ENCODE data around the gene BSN.
"Not testable (repeated sequence)": the region's sequence is repeated elsewhere in the genome, so short reads cannot be mapped to it uniquely, and the experiment has no call there.

The BSN gene

GRCh38 chr3:49690856-49691255 is 136.6 kb downstream of the BSN start:
- in situ Hi-C loops (cut with MboI; ENCODE audit: low sequenced_read_pairs), result not testable (repeated sequence)

DNA sequence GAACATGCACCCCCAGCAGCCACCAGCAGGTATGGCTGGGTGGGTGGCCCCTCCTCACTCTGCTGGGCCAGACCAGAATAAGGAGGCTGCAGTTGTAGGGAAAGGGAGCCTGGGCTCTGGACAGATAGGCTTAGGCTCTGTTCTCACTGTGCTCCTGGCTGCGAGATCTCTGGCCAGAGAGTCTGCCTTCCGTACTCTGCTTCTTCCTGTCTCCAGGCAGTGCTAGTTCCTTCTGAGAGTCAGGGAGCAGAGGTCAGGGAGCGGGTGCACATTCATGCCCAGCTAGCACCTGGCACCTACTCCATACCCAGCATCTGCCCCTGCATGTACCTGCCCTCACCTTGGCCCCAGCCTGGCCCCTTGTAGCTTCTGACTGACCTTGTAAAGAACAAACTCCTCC is 137.2 kb downstream of the BSN start:
- in situ Hi-C loops (cut with MboI; ENCODE audit: low sequenced_read_pairs), result not testable (repeated sequence)

- in situ Hi-C loops (cut with MboI; ENCODE audit: low sequenced_read_pairs), result not testable (repeated sequence)
Observed at GRCh38 chr3:49694409-49695070, 140.3 kb downstream of the BSN start.

GRCh38 chr3:49695350-49696015 is 141.2 kb downstream of the BSN start:
- in situ Hi-C loops (cut with MboI; ENCODE audit: low sequenced_read_pairs), result not testable (repeated sequence)

- in situ Hi-C loops (cut with MboI; ENCODE audit: low sequenced_read_pairs), result no loop called here
Observed at GRCh38 chr3:49699281-49699979, 145.2 kb downstream of the BSN start.

DNA sequence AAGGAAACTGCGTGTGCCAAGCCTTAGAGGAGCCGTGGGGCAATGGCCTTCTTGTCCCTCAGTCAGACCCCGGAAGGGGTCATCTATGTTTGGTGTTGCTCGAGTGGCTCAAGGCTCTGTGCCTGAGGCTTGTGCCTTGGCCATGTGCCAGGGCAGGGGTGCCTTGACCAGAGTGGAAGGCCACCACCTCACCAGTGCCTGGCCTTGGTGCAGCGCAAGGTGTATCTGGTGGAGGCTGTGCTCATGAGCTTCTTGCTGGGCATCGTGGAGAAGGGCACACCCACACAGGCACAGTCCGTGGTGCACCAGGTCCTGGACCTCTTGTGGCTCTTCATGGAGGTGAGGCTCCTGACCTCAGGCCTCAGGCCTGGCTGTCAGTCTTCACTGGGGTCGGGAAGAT is 145.7 kb downstream of the BSN start:
- in situ Hi-C loops (cut with MboI; ENCODE audit: low sequenced_read_pairs), result no loop called here

- in situ Hi-C loops (cut with MboI; ENCODE audit: low sequenced_read_pairs), result no loop called here
Observed at GRCh38 chr3:49700453-49701128, 146.3 kb downstream of the BSN start.

GRCh38 chr3:49701388-49702077 is 147.3 kb downstream of the BSN start:
- in situ Hi-C loops (cut with MboI; ENCODE audit: low sequenced_read_pairs), result no loop called here

DNA sequence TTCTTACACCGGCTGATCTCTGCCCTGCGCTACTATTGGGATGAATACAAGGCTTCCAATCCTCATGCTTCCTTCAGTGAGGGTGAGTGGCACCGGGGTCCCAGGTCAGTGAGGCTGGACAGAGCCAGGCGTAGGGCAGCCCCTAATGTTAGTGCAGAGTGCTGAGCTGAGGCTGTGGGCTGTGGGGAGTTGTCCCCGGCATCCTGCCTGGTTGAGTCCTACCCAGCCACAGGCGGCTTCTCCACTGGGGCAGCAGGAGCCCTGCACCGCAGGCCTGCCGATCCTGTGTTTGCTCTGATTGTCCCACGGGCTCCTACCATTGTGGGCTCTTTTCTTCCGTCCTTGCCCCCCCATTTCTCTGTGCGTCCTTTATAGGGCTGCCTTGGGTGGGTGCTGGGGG is 148.4 kb downstream of the BSN start:
- in situ Hi-C loops (cut with MboI; ENCODE audit: low sequenced_read_pairs), result no loop called here

- in situ Hi-C loops (cut with MboI; ENCODE audit: low sequenced_read_pairs), result no loop called here
Observed at GRCh38 chr3:49703443-49703927, 149.2 kb downstream of the BSN start.

DNA sequence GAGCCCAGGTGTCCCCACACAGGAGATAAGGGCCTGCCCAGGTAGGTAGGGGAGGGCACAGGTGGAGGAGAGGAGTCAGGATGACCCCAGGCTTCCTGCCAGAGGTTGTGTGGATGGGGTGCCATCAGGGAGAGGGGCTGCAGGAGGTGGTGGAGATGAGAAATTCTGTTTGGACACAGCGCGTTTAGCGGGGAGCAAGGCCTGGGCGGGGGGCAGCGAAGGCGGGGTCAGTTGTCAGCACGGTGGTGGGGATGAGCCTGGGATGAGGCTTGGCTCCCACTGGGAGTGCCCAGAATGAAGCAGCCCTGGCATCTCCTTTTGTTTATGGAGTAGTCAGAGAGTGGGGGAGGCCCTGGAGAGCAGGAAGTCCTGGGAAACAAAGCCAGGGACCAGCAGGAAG is 149.7 kb downstream of the BSN start:
- in situ Hi-C loops (cut with MboI; ENCODE audit: low sequenced_read_pairs), result no loop called here

DNA sequence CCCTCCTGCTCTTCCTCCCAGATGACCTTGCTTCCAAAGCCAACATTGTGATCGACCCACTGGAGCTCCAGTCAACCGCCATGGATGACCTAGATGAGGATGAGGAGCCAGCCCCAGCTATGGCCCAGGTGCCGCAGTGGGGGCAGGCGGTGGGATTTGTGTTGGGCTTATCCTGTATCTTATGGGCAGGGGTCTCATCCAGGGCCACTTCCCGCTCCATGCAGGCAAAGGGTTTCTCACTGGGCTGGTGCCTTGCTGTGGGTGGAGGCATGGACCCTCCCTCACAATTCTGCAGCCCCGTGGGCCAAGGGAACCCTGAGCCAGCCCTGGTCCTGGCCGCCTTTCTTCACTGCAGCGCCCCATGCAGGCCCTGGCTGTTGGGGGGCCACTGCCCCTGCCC is 150.4 kb downstream of the BSN start:
- in situ Hi-C loops (cut with MboI; ENCODE audit: low sequenced_read_pairs), result no loop called here

- in situ Hi-C loops (cut with MboI; ENCODE audit: low sequenced_read_pairs), result no loop called here
Observed at GRCh38 chr3:49705390-49705960, 151.2 kb downstream of the BSN start.

GRCh38 chr3:49706456-49707112 is 152.3 kb downstream of the BSN start:
- in situ Hi-C loops (cut with MboI; ENCODE audit: low sequenced_read_pairs), result no loop called here

GRCh38 chr3:49707113-49707480 is 152.8 kb downstream of the BSN start:
- in situ Hi-C loops (cut with MboI; ENCODE audit: low sequenced_read_pairs), result no loop called here

GRCh38 chr3:49709852-49710251 is 155.6 kb downstream of the BSN start:
- in situ Hi-C loops (cut with MboI; ENCODE audit: low sequenced_read_pairs), result no loop called here

GRCh38 chr3:49711489-49711888 is 157.2 kb downstream of the BSN start:
- in situ Hi-C loops (cut with MboI; ENCODE audit: low sequenced_read_pairs), result no loop called here

GRCh38 chr3:49712166-49712565 is 157.9 kb downstream of the BSN start:
- in situ Hi-C loops (cut with MboI; ENCODE audit: low sequenced_read_pairs), result no loop called here

DNA sequence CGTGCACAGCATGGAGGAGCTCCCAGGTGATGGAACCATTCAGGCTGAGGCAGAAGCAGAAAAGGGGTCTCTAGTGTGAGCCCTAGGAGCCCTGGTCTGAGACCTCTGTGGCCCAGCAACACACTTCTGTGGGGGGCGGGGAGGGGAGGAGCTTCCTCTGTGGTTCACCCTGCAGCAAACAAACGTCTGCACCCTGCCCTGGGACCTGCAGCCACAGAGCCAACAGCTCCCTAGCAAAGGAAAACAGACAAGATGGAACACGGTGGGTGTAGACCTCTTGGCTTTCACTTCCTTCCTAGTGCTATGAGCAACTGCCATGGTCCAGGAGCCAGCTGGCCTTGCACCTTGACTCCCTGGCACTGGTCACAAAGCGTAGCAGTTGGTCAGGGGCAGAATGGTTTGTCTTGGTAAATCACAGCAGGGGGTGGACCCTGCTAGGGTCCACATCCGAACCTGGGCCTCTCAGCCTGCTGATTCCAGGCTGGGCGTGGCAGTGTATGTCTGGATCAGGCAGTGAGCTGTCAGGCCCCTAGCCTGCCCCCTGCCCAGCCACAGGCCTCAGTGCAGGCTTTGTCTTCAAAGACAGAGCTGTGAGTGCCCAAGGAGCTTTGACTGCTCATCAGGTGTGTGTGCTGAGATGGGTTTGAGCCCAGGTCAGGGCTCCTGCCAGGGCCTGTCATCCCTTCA is 158.5 kb downstream of the BSN start:
- in situ Hi-C loops (cut with MboI; ENCODE audit: low sequenced_read_pairs), result no loop called here
